Measurements from ENCODE around the gene ADCYAP1R1. TPM values are rescaled to one million over a fixed set of nuclear protein-coding genes. Genes with fewer than 3 reads are reported as not detected.

Gene ADCYAP1R1
- total RNA-seq, 2 donors from 2014 or later: 1.4 to 2.5 TPM

GRCh38 chr7:31076051-31076450 is 23.9 kb downstream of the ADCYAP1R1 start:
- H3K4me3 ChIP-seq: no peak overlapping the region
- no peaks in the 10 kb centered on the region for H3K9me3 ChIP-seq
- no peak overlapping the region for H3K27ac ChIP-seq
- DNase-seq (ENCODE audit: low spot score): no peak
- TF ChIP-seq, protein P1, sequence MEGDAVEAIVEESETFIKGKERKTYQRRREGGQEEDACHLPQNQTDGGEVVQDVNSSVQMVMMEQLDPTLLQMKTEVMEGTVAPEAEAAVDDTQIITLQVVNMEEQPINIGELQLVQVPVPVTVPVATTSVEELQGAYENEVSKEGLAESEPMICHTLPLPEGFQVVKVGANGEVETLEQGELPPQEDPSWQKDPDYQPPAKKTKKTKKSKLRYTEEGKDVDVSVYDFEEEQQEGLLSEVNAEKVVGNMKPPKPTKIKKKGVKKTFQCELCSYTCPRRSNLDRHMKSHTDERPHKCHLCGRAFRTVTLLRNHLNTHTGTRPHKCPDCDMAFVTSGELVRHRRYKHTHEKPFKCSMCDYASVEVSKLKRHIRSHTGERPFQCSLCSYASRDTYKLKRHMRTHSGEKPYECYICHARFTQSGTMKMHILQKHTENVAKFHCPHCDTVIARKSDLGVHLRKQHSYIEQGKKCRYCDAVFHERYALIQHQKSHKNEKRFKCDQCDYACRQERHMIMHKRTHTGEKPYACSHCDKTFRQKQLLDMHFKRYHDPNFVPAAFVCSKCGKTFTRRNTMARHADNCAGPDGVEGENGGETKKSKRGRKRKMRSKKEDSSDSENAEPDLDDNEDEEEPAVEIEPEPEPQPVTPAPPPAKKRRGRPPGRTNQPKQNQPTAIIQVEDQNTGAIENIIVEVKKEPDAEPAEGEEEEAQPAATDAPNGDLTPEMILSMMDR (IDR thresholded peaks at IDR 0.05): no peak
- no peaks in the 10 kb centered on the region for H3K4me1 ChIP-seq (ENCODE audit: control insufficient read depth in 1 of 2, low read depth in 2 of 2)
- no peaks in the 10 kb centered on the region for H3K27me3 ChIP-seq (replicated peaks; ENCODE audit: insufficient read depth)
- H3K36me3 ChIP-seq: no peaks in the 10 kb centered on the region
- ATAC-seq (ENCODE audit: insufficient number of reproducible peaks, low FRiP score, low read depth): no peak

- no peak for DNase-seq (ENCODE audit: low spot score)
- Histone ChIP-seq H3K4me3 (no peak overlapping the region), H3K9me3 (no peaks in the 10 kb centered on the region), H3K27me3 (replicated peaks; ENCODE audit: insufficient read depth) (no peaks in the 10 kb centered on the region), H3K27ac (no peak overlapping the region), H3K36me3 (no peaks in the 10 kb centered on the region), H3K4me1 (ENCODE audit: control insufficient read depth in 1 of 2, low read depth in 2 of 2) (no peaks in the 10 kb centered on the region)
- ATAC-seq (ENCODE audit: insufficient number of reproducible peaks, low FRiP score, low read depth): no peak
- TF ChIP-seq, protein P1 (IDR thresholded peaks at IDR 0.05): no peak
Measured at GRCh38 chr7:31076641-31077310, 24.7 kb downstream of the ADCYAP1R1 start.

DNA sequence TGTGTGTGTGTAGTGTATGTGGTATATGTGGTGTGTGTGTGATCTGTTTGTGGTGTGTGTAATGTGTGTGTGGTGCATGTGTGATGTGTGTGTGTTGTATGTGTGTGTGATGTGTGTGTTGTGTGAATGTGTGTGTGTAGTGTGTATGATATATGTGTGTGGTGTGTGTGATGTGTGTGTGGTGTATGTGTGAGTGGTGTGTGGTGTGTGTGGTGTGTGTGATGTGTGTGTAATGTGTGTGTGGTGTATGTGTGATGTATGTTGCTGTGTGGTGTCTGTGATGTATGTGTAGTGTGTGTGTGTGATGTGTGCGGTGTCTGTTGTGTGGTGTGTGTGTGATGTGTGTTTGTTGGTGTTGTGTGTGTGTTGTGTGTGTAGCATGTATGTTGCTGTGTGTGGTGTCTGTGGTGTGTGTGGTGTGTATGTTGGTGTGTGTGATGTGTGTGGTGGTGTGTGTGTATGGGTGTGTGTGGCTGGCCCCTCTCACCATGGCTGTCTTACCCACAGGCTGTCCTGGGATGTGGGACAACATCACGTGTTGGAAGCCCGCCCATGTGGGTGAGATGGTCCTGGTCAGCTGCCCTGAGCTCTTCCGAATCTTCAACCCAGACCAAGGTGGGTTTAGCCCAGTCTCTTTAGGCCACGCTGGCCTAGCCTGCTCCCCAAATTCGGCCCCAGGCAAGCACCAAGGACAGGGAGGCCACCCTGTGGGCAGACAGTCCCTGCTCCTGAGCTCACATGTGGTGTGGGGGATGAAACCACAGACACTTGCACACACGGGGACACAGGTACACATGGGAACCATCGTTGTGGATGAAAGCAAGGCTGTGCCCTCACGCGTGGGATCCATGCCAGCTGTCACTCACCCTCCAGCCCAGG is 25.6 kb downstream of the ADCYAP1R1 start:
- Histone ChIP-seq H3K4me3 (no peak overlapping the region), H3K9me3 (no peaks in the 10 kb centered on the region), H3K36me3 (no peaks in the 10 kb centered on the region), H3K27ac (no peak overlapping the region), H3K4me1 (ENCODE audit: control insufficient read depth in 1 of 2, low read depth in 2 of 2) (no peaks in the 10 kb centered on the region), H3K27me3 (replicated peaks; ENCODE audit: insufficient read depth) (no peaks in the 10 kb centered on the region)
- no peak for DNase-seq (ENCODE audit: low spot score)
- ATAC-seq (ENCODE audit: insufficient number of reproducible peaks, low FRiP score, low read depth): no peak
- TF ChIP-seq, protein P1 (IDR thresholded peaks at IDR 0.05): no peak

DNA sequence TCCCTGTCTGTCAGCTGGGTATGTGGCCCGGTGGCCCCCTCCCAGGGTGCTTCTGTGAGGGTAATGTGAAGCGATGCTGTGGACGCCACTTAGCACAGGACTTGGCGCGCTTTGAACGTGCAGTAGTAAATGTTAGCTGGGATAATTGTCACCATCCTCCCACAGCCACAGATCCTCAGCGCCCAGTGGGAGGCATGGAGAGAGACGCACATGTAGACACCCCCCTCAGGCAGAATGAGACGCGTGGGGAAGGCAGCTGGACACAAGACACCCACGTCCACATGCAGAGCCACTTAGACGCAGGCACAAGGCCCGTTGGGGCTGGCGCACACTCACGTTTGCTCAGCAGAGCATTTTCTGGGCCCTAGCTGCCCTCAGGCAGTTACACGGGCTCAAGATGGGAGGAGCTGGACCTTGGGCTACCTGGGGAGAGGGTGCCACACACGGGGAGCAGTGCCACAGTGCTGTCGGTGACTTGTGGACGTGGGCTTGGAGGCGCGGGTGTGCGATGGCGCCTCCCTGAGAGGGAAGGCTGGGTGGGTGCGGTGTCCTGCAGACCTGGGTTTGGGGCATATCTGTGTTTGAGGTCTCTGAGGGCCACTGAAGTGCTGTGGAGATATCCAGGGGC is 26.4 kb downstream of the ADCYAP1R1 start:
- H3K4me1 ChIP-seq (ENCODE audit: control insufficient read depth in 1 of 2, low read depth in 2 of 2): no peaks in the 10 kb centered on the region
- H3K4me3 ChIP-seq: no peak overlapping the region
- no peaks in the 10 kb centered on the region for H3K36me3 ChIP-seq
- ATAC-seq (ENCODE audit: insufficient number of reproducible peaks, low FRiP score, low read depth) (no peak), DNase-seq (ENCODE audit: low spot score) (no peak)
- H3K27me3 ChIP-seq (replicated peaks; ENCODE audit: insufficient read depth): no peaks in the 10 kb centered on the region
- no peak overlapping the region for H3K27ac ChIP-seq
- H3K9me3 ChIP-seq: no peaks in the 10 kb centered on the region
- TF ChIP-seq, protein P1 (IDR thresholded peaks at IDR 0.05): no peak

All from thoracic aorta (tissue), 2 donors.